Right atrium auricular region (tissue), 2 donors: ENCODE measurements around the gene NEK8. TPM values are rescaled to one million over a fixed set of nuclear protein-coding genes. Genes with fewer than 3 reads are reported as not detected.
"Not testable (repeated sequence)": the region's sequence is repeated elsewhere in the genome, so short reads cannot be mapped to it uniquely, and the experiment has no call there.

ENCODE experiments used
- DNase-seq: peaks from one replicate; pipeline ENCODE4 v3.0.0-alpha.2; 2019; ENCODE audit warnings: low spot score
- H3K27ac ChIP-seq, 2 donors: fragments of 200-600 bp; sonication (generic); 1 replicate in 1 of 2; 2 replicates in 1 of 2; pipeline ENCODE4 v1.5.1; 2016 to 2019
- H3K27me3 ChIP-seq, 2 donors: fragments of 200-600 bp; sonication (generic); one replicate each; pipeline versions ENCODE4 v1.5.1 to v1.6.0; 2017 to 2019
- H3K36me3 ChIP-seq: fragments of 200-600 bp; sonication (generic); one replicate; pipeline ENCODE4 v1.5.1; 2016
- H3K4me1 ChIP-seq, 2 donors: fragments of 200-600 bp; sonication (generic); one replicate each; pipeline versions ENCODE4 v1.5.1 to v1.6.0; 2017 to 2019
- H3K4me3 ChIP-seq, 2 donors: fragments of 200-600 bp; sonication (generic); 1 replicate in 1 of 2; 2 replicates in 1 of 2; pipeline ENCODE4 v1.5.1; 2017 to 2019; ENCODE audit warnings: mild to moderate bottlenecking in 1 of 2, moderate library complexity in 1 of 2
- H3K9me3 ChIP-seq, 2 donors: fragments of 200-600 bp; sonication (generic); one replicate each; pipeline ENCODE4 v1.5.1; 2019
- total RNA-seq, 2 donors: library from RNA; depleted of rRNA; stranded (reverse); fragments of >200 nt; gene quantifications; one replicate each; pipeline ENCODE4 v1.1.0, GENCODE V29; 2016
- TF ChIP-seq, protein P1 (sequence below), 2 donors: fragments of 200-600 bp; sonication (generic); IDR thresholded peaks; one replicate each; pipeline ENCODE4 v1.5.1; 2019; ENCODE audit warnings: antibody characterized with exemption in 2 of 2

The NEK8 gene
- total RNA-seq, 2 donors from 2014 or later = 1.0 to 1.1 TPM

DNA sequence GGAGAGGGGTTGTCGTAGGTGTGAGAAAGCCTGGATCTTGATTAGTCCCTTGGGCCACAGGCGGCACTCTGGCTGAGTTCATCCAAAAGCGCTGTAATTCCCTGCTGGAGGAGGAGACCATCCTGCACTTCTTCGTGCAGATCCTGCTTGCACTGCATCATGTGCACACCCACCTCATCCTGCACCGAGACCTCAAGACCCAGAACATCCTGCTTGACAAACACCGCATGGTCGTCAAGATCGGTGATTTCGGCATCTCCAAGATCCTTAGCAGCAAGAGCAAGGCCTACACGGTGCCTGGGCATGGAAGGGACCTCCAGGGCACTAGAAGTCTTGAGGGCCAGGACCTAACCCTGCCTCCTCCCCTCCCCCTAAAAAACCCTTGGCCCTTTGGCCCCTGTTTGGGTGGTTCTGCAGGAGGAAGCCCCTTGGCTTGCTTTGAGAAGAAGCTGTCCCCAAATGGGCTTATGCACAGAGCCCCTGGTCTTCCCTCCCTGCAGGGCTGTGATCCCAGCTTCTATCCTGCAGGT lies 6.2 kb downstream of the NEK8 start:
- DNase-seq = no peak
- Histone ChIP-seq H3K4me3 (no peak overlapping the region), H3K27ac (no peak overlapping the region), H3K9me3 (no peaks in the 10 kb centered on the region), H3K4me1 (no peaks in the 10 kb centered on the region), H3K27me3 (no peaks in the 10 kb centered on the region), H3K36me3 (no peaks in the 10 kb centered on the region)
- TF ChIP-seq, protein P1, sequence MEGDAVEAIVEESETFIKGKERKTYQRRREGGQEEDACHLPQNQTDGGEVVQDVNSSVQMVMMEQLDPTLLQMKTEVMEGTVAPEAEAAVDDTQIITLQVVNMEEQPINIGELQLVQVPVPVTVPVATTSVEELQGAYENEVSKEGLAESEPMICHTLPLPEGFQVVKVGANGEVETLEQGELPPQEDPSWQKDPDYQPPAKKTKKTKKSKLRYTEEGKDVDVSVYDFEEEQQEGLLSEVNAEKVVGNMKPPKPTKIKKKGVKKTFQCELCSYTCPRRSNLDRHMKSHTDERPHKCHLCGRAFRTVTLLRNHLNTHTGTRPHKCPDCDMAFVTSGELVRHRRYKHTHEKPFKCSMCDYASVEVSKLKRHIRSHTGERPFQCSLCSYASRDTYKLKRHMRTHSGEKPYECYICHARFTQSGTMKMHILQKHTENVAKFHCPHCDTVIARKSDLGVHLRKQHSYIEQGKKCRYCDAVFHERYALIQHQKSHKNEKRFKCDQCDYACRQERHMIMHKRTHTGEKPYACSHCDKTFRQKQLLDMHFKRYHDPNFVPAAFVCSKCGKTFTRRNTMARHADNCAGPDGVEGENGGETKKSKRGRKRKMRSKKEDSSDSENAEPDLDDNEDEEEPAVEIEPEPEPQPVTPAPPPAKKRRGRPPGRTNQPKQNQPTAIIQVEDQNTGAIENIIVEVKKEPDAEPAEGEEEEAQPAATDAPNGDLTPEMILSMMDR (IDR thresholded peaks at IDR 0.05) = no peak

DNA sequence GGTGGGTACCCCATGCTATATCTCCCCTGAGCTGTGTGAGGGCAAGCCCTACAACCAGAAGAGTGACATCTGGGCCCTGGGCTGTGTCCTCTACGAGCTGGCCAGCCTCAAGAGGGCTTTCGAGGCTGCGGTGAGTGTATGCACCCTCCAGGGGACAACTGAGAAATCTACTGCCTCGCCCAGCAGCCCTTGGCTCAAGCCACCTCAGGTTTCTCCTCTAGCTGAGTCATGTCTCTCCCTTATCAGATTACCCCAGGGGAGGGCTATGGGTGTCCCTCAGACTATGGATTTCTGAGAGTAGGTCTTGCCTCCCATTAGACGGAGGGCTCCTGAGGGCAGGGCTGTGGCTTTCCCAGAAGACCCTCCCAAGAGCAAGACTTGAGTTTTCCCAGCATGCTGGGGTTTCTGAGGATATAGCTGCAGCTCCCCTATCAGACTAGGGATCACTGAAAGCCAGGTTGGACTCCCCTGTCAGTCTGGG lies 6.7 kb downstream of the NEK8 start:
- Histone ChIP-seq H3K27ac (no peak overlapping the region), H3K4me3 (no peak overlapping the region), H3K9me3 (no peaks in the 10 kb centered on the region), H3K36me3 (no peaks in the 10 kb centered on the region), H3K27me3 (no peaks in the 10 kb centered on the region), H3K4me1 (no peaks in the 10 kb centered on the region)
- DNase-seq = no peak
- TF ChIP-seq, protein P1 (IDR thresholded peaks at IDR 0.05) = no peak

DNA sequence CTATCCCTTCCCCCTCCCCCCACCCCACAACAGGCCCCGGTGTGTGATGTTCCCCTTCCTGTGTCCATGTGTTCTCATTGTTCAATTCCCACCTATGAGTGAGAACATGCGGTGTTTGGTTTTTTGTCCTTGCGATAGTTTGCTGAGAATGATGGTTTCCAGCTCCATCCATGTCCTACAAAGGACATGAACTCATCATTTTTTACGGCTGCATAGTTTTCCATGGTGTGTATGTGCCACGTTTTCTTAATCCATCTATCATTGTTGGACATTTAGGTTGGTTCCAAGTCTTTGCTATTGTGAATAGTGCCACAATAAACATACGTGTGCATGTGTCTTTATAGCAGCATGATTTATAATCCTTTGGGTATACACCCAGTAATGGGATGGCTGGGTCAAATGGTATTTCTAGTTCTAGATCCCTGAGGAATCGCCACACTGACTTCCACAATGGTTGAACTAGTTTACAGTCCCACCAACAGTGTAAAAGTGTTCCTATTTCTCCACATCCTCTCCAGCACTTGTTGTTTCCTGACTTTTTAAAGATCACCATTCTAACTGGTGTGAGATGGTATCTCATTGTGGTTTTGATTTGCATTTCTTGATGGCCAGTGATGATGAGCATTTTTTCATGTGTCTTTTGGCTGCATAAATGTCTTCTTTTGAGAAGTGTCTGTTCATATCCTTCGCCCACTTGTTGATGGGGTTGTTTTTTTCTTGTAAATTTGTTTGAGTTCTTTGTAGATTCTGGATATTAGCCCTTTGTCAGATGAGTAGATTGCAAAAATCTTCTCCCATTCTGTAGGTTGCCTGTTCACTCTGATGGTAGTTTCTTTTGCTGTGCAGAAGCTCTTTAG lies 7.6 kb downstream of the NEK8 start:
- H3K4me3 ChIP-seq, H3K9me3 ChIP-seq, H3K27me3 ChIP-seq, H3K4me1 ChIP-seq, H3K27ac ChIP-seq, H3K36me3 ChIP-seq, DNase-seq: not testable (repeated sequence)

DNA sequence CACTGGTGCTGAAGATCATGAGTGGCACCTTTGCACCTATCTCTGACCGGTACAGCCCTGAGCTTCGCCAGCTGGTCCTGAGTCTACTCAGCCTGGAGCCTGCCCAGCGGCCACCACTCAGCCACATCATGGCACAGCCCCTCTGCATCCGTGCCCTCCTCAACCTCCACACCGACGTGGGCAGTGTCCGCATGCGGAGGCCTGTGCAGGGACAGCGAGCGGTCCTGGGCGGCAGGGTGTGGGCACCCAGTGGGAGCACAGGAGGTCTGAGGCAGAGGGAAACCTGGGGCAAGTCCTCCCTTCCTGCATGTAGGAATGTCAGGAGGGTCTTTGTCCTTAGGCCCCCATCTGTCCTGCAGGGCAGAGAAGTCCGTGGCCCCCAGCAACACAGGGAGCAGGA lies 8.7 kb downstream of the NEK8 start:
- no peak overlapping the region for H3K27ac ChIP-seq
- H3K27me3 ChIP-seq = no peaks in the 10 kb centered on the region
- no peak overlapping the region for H3K4me3 ChIP-seq
- TF ChIP-seq, protein P1 (IDR thresholded peaks at IDR 0.05) = no peak
- no peak for DNase-seq
- no peaks in the 10 kb centered on the region for H3K4me1 ChIP-seq
- no peaks in the 10 kb centered on the region for H3K36me3 ChIP-seq
- no peaks in the 10 kb centered on the region for H3K9me3 ChIP-seq

DNA sequence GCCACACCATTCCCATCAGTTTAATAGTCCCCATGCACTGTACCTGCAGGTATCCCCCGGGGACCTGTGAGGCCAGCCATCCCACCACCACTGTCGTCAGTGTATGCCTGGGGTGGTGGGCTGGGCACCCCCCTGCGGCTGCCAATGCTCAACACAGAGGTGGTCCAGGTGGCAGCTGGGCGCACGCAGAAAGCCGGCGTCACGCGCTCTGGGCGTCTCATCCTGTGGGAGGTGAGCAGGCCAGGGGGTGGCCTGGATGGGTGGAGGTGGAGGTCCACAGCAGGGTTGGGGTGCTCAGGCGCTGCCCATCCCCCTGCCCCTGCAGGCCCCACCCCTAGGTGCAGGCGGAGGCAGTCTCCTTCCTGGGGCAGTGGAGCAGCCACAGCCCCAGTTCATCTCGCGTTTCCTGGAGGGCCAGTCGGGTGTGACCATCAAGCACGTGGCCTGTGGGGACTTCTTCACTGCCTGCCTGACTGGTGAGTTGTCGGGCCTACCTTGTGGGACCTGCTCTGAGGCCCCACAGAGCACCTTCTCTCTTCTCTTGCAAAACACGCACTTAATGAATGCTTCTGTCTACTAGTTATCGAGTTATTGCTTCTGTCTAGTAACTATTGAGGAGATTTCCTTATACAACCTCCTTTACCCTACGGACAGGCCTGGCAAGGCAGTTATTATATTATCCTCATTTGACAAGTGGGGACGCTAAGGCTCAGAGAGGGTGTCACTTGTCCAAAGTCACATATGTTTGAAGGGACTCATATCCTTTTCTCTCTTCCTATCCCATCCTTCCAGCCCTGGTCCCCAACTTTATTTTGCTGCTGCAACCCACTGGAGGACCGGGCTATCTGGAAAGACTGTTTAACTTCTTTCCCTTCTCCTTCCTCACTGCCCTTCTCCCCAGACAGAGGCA lies 9.4 kb downstream of the NEK8 start:
- Histone ChIP-seq H3K27me3 (no peaks in the 10 kb centered on the region), H3K4me1 (peaks cover 0 to 3% of the 10 kb centered on the region in 2 donors), H3K4me3 (no peak overlapping the region), H3K27ac (no peak overlapping the region), H3K36me3 (no peaks in the 10 kb centered on the region), H3K9me3 (no peaks in the 10 kb centered on the region)
- no peak for DNase-seq
- TF ChIP-seq, protein P1 (IDR thresholded peaks at IDR 0.05) = no peak
